GM19328 (cell line): ENCODE results near the gene GRM5.
"Not testable (repeated sequence)": the region's sequence is repeated elsewhere in the genome, so short reads cannot be mapped to it uniquely, and the experiment has no call there.

ENCODE experiments used
- ATAC-seq: cut with Tn5 transposase; IDR thresholded peaks from one replicate; pipeline ENCODE4 v1.9.1; 2021; ENCODE audit warnings: mild to moderate bottlenecking, moderate library complexity; ENCODE audit not compliant: unreplicated experiment

Gene GRM5

DNA sequence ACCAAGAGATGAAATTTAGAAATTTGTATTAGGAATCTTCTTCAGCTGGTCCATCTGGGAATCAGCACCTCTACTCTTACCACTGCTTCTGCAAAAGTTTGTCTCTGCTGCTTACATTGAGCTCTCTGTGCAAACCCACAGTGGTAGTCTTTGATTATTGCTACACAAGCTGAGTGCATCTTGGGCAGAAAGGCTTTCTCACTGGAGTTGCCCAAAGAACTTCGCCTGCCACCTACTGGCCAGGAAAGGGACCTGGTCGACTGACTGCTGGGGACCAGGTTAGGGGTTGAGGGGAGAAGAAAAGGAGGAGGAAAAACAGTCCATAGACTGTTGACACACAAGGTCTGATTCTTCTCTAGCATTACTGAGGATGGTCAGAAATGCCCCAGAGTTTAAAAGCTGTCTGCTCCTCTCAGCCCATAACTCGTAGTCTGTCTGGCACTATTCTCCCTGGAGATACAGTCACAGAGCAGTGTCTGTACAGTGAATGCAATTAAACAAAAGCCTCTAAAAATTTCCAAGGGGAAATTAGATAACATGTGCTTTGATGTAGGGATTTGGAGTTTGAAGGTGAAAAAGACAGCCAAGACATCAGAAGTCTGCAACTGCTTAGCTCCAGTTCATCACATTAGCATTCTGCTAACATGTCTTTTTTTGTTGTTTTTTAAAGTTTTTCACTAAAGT lies 513.3 kb downstream of the GRM5 start:
- peak; percentile 96 for ATAC-seq

DNA sequence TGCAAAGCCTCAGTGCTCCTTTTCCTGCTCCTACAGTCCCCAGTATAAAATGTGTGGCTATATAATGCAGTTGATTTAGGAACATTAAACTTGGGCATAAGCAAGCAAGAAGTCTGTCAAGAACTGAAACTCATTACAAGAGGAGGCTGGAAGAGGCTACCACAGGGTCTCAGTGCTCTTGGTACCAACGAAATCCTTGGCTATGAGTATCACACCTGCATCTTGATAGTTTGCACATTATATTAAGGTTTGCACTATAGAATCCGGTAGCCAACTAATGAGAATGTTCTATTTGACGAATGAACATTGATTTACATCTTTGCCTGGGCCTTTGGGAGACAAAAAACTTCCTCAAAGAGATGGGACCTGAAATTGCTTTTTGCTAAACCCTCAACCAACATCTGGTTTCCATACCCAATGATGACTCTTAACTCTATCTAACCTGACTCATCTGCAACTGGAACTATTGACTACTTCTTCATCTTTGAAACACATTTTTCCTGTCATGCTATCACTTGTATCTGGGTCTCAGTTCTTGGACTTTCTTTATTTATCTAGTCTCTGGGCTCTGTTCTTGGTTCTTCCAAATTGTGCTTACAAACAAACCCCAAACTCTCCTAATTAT lies 521.0 kb downstream of the GRM5 start:
- ATAC-seq: peak; percentile 9

DNA sequence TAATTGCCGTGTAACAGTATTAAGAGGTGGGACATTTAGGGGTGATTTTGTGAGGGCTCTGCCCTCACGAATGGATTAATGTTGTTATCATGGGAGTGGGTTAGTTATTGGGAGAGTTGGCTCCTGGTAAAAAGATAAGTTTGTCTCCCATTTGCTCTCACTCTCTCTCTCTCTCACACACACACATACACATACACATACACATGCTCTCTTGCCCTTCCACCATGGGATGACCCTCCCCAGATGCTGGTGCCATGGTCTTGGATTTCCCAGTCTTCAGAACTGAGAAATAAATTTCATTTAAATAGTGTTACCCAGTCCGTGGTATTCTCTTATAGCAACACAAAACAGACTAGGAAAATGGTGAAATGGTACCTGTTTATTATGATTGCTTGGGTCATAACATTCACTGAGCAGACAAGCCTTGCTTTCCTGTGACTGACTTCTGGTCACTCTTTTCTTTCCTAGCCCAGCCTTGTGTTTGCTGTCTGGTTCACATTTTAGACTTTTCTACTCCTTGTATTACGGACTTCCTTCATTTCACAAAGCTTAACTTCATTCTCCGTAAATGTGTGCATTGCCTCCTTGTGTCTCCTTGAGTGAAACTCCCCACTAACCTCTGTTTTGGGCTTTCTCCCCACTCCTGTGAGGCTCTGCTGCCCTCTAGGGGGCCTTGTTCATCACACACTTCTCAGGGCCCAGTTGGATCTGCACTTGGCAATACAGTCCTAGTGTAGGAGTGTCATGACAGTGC lies 521.7 kb downstream of the GRM5 start:
- peak; percentile 99 for ATAC-seq

DNA sequence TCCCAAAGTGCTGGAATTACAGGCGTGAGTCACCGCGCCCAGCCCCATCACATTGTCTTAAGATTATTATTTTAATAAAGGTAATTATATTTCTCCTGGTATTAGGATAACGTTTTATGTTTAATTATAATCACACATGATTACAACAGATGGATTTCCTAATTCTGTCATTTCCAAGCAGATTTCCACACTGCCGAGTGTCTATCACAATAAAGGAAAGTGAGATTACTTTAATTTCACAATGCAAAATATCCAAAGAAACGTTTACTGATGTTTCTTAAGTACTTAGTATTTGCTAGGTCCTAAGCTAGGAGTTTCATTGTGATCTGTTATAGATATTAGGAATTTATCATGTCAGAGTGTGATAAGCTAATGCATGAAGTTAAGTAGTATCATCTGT lies 524.8 kb downstream of the GRM5 start:
- no peak for ATAC-seq

DNA sequence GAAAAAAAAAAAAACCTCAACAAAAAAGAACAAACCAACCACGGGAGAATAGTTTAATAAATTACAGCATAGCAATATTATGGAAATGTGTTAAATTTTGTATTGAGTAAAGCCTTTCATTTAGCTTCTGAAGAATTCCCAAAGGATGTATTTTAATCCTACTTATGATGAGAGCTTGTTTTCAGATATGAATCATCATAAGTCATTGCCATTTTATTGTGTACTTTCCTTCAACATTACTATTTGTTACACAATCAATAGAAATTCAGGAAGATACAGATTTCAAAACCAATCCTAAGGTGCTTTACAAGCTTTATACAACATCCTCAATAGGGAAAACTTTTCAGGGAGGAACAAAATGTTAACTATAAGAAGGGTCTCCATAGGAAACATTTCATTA lies 527.7 kb downstream of the GRM5 start:
- no peak for ATAC-seq

DNA sequence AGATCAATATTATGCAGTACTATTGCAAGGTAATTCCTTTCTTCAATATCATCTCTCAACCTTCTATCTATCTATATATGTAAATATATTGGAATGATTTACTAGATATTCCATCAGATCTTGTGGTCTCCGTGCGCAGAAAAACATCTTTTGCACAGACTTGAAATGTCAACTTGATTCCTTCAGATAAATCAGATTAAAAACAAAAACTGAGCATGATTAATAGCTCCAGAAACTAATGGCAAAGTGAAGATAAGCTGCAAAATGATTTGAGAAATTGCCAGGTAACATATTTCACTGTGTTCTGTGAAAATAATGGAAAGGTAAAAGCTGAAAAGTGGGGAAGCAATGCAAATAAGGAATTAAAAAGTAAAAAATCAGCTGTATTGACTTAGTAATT lies 528.2 kb downstream of the GRM5 start:
- no peak for ATAC-seq

DNA sequence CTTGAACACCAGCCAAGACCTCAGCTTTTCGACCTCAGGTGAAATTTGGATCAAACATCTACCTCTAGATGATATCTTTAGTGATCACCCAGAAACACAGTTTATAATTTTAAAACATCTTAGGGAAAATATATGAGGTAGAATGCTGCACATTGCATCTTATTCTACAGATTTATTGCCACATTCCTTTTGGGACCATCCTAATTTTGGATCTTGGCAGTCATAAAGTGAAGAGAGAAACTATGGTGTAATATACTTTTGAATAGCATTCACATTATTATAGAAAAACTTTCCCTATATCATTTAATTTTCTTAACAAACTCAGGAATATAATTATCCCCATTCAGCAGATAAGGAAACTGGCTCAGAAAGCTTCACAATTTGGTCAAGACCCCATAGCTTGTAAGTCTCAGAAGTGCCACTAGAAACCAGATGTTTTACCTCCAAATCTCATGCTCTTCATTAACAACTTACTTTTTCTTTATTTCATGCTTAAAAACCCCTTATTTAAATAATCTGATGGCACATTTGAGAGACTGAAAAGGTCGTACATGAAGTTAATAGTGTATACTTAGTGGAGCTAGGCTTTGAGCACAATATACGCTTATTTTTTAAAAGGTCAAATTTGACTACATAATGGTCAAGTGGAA lies 529.0 kb downstream of the GRM5 start:
- no peak for ATAC-seq

DNA sequence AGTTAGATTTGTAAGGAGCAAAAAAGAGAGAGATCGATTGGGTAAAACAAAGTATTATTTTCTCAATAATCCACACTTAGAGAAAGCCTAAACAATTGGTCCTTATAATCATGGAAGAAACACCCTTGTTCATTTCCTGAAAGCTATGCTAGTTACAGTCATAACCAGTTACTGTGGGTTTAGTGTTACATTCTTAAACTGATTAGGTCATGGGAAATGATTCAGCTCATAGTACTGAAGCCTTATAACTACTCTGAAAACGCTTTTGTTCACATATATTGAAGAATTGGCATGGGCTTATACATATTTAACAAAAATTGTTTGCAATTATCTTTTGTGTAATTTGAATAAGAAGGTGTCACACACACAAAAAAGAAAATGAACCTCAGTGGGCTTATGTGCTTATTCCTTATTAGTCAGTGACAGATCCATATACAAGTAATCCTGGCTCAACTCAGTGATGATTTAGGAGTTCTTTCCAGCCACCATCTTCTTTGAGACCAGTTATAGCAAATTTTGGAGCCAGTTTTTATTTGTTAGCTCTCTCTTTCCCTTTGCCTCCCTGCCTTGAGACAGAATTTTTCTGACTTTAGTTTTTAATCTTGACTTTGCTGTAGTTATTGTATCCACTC lies 529.8 kb downstream of the GRM5 start:
- peak; percentile 82 for ATAC-seq

DNA sequence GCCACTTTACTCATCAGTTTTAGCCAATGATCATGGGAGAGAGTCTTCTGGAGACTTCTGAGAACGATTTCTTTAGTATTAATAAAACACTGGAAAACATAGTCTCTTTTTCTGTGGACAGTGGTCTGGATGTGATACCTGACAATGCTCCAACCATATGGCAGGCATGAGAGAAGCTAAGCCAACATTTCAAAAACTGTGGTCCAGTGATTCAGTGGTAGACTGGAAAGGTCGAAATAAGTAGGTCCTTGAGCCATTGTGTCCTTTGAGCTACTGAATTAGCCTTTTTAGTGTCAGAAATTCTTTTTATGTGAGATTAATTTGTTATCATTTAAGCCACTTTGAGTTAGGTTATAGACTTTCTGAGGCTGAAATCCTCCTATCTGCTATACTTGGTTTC lies 530.5 kb downstream of the GRM5 start:
- no peak for ATAC-seq

DNA sequence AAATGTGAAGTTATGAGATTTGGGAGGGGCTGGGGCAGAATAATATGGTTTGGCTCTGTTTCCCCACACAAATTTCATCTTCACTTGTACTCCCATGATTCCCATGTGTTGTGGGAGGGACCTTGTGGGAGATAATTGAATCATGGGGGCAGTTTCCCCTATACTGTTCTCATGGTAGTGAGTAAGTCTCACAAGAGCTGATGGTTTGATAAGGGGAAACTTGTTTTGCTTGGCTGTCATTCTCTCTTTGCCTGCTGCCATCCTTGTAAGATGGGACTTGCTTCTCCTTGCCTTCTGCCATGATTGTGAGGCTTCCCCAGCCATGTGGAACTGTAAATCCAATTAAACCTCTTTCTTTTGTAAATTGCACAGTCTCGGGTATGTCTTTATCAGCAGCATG lies 531.1 kb downstream of the GRM5 start:
- ATAC-seq: not testable (repeated sequence)

DNA sequence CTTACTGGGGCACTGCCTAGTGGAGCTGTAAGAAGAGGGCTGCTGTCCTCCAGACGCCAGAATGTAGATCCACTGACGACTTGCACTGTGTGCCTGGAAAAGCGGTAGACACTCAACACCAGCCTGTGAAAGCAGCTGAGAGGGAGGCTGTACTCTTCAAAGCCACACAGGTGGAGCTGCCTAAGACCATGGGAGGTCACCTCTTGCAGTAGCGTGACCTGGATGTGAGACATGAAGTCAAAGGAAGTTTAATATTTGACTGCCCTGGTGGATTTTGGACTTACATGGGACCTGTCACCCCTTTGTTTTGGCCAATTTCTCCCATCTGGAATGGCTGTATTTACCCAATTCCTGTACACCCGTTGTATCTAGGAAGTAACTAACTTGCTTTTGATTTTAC lies 531.6 kb downstream of the GRM5 start:
- ATAC-seq: no peak

DNA sequence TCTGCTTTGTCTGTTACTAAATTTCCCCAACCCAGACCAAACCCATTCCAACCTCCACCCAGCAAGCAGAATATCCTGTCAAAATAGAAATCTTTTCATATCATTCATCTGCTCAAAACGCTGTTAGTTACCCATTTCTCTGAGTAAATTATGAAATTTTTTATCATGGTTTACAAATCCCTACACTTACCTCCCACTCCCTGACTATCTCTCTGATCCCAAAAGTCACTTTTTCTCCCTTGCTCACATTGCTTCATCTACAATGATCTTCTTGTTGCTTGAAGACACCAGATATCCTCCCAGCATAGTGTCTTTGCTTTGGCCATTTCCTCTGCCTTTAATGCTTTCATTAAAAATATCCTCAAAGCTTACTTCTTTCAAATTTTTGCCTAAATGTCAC lies 532.8 kb downstream of the GRM5 start:
- ATAC-seq: no peak

DNA sequence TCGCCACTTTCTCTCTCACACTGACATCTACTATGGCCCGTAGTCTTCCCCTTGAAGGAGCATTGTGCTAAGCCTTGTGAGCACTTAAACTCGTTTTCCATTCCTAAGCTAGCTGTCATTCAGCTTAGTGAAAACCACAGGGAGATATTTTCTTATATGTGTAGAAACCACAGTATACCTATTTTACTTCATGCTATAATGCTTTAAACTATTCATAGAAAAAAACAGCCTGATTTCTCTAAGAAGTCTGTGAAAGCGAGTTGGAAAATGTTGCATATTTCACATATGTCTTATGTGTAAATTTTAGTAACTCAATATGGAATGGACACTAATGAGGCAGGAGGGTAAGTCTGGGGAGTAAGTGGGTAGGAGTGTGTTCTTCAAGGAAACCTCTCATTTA lies 534.0 kb downstream of the GRM5 start:
- no peak for ATAC-seq

DNA sequence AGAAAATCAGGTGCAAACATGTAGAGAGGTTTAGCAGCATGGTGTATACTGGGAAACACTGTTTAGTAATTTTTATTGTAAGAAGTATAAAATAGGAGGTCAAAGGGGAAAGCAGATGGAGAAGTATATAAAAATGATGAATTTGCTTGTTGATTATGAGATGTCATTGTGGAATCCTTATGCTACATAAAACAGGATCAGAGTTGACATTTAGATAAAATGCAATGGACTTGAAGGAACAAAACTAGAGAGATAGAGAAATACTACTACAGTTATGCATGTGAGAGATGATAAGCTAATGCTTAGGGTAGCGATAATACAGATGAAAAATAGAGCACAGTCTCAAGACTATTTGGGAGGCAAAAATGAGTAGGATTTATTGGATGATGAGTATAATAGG lies 536.4 kb downstream of the GRM5 start:
- no peak for ATAC-seq

DNA sequence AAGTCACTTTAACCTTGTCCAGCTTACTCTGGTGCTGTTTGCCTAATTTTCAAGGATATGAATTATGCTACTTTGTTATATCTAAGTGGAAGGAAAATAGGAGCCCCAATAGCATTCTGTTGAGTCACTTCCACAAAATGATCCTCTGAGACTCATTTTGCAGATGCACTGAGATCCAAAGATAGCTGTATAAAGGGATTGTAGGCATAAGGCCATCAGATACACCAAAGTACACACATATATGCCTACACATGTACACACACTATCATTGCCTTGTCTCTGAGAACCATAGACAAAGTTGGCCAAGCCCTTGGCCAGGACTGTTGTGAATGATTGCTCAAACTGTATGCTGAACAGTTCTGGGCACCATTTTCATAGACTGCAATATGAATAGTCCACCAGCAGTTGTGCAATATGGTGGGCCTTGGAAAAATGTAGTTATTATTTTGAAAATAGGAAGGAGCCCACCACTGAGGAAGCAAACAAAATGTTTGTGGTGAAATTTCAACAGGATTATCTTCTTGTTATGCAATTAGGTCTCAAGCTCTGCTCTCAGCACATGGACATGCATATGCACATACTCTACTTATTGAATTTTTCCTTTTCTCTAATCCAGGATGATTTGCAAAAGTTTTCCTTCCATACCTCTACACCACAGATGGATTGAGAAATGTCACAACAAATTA lies 542.3 kb downstream of the GRM5 start:
- ATAC-seq: no peak

DNA sequence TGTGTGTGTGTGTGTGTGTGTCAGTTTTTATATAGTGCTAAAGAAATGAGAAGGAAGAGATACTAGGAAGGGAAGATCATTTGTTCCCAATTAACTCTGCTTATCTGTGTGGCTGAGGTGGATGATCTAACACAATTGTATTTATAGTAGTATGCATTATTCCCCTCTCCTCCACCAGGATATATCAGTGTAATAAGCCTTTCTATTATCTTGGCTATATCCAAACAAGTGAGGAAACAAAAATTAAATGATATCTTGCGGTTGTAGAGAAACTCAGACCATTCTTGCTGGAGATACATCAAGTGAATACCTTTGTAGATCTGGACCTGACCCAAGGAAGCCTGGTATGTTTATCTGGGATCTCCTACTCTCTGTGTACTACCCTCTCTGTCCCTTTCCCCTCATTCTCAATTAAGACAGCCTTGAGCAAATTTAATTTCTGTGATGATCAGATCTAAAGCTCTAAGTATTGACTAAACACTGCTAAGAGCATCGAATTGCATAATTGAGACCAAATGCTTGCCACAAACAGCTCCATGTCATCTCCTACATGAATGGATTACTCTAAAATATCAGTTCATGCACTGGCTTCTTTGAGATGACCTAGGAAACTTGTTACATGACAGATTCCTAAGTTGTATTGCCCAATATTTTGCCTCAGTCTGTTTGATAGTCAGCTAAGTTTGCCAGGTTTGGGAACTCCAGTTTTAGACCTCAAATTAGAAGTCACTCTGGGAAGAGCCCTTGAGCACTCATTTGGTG lies 543.0 kb downstream of the GRM5 start:
- no peak for ATAC-seq

DNA sequence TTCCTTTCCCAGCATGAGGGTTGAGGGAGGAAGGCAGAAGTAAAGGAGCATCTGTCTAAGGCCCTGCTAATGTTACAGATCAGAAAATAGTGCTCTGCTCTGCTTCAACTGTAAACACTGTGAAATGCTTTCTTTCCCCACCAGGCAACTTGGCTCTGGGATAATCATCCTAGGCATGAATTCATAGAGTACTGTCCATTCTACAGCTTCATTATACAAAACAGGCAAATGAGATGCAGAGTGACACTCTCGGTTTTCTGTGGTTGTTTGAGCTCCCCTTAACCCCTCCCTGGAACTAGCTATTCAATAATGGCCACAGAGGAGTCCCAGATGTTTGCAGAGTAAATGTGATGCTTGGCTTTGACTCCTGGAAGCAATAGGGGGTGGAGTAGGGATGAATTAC lies 544.0 kb downstream of the GRM5 start:
- ATAC-seq: no peak

DNA sequence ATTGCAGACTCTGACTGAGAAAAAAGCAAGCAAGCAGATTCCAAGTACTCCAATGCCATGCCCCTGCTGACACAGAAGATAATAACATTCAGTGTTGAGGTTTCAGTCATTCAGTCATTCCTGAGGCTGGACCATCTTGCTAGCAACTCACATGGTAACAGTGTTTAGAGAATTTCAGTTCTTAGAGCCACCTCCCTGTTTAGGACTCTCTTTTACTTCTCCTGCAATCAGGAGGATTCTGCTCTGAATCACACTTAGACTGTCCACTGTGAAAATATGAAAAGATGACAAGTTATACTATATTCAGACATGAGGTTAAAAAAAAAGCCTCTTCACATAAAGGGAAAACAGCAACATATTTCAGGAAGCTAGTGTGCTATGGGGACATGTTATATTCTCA lies 544.4 kb downstream of the GRM5 start:
- ATAC-seq: no peak

DNA sequence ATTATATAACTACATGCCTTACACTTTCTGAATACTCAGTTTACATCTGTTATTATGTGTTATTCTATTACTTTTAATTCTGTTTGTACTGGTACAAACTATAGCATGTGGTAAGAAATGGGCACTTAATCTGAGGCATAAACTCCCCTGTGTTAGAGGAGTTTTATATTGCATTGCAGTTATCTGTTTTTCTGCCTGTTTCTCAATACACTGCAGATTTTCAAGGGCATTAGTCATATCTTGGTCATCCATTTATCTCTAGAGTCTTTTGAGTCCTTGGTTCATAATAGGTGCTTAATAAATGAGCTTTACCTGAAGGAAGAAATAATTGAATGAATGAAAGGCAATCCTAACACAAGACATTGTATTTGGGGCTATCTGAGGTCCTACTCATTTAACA lies 545.4 kb downstream of the GRM5 start:
- ATAC-seq: no peak

DNA sequence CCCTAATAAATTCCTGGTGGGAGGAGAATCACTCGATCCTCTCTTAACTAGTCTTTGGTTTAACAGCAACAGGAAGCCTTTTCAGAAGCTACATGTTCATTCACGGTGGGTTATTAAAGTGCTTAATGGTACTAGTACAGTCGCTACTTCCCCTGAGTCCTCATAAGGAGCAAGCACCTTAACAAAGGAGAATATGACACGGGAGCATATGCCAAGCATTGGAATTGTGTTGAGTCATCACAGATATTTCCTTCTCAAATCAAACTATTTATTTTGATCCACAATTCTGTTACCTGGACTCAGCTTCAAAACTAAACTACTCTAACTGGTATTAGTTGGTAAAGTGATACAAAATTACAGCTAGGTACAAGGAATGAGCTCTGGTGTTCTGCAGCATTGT lies 550.8 kb downstream of the GRM5 start:
- no peak for ATAC-seq
